Natural killer cell treated with Interleukin-12 subunit alpha and Interleukin-12 subunit beta and Interleukin-15 and Interleukin-18, amount 100 ng/mL, for 72 hours (primary cell): ENCODE measurements around the gene NECAB2. TPM values are rescaled to one million over a fixed set of nuclear protein-coding genes. Genes with fewer than 3 reads are reported as not detected.

Experiments
- ATAC-seq, 2 donors: fragments of 150-1000 bp; cut with Tn5 transposase in 1 of 2; sonication (Bioruptor Pico), chemical (Tn5 transposase) in 1 of 2; 2 replicates each; pipeline ENCODE4 v1.10.0; 2021
- DNase-seq: peaks from one replicate; pipeline ENCODE4 v3.0.0; 2022; ENCODE audit warnings: low spot score
- H3K27ac Mint-ChIP-seq, 2 donors: 1 replicate in 1 of 2; 2 replicates in 1 of 2; pipeline ENCODE4 v1.8.0; 2022; ENCODE audit warnings: mixed read lengths in 2 of 2, mild to moderate bottlenecking in 1 of 2, moderate library complexity in 1 of 2
- H3K27me3 Mint-ChIP-seq, 2 donors: 1 replicate in 1 of 2; 2 replicates in 1 of 2; pipeline ENCODE4 v1.8.0; 2022; ENCODE audit warnings: mixed read lengths in 2 of 2
- H3K36me3 Mint-ChIP-seq: one replicate; pipeline ENCODE4 v1.8.0; 2022; ENCODE audit warnings: mixed read lengths
- H3K4me1 Mint-ChIP-seq, 2 donors: 1 replicate in 1 of 2; 2 replicates in 1 of 2; pipeline ENCODE4 v1.8.0; 2022; ENCODE audit warnings: low read depth in 2 of 2, mixed read lengths in 2 of 2, mild to moderate bottlenecking in 1 of 2
- H3K4me3 Mint-ChIP-seq: one replicate; pipeline ENCODE4 v1.8.0; 2022; ENCODE audit warnings: mixed read lengths
- H3K9me3 Mint-ChIP-seq: 2 replicates; pipeline ENCODE4 v1.8.0; 2022; ENCODE audit warnings: mixed read lengths
- total RNA-seq, 2 donors: library from RNA; stranded (reverse); gene quantifications; one replicate each; pipeline ENCODE4 v1.2.3, GENCODE V29; 2022

Gene NECAB2
- total RNA-seq, 2 donors from 2014 or later = not detected

DNA sequence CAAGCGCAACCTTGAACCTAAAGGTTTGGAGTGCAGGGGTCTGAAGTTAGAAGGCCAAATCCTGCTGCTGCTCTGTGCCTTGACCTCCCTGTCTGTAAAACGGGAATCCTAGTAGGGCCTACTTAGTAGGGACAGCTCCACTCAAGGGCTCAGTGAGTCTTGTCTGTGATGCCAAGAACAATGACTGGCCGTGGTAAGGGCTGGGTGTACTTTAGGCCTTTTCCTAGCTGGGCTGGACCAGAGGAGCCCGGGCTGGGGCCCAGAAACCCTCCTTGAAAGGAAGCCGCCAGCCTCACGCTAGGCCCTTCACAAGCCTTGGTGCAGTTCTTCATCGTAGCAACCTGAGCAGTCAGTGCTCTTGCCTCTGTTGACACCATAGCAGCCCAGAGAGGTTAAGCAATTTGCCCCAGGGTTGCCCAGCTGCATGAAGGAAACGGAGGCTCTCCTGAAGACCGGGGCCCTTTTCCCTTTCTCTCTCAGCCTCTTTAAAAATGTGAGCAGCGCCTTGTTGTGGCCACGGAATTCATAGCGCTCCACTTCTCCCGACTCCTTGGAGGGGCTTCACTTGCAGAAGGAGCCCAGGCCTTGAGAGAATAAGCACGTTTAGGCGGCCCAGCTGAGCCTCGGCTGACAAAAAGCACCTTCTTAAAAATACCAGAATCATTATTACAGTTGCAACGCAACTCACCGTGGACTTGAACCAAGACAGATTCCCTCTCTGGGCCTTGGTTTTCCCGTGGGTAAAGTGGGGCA, 4.4 kb downstream of the NECAB2 start:
- no peak overlapping the region for H3K4me3 Mint-ChIP-seq
- ATAC-seq (no peak), DNase-seq (peak; percentile 58)
- no peak overlapping the region for H3K27ac Mint-ChIP-seq
- H3K27me3 Mint-ChIP-seq = peaks cover 12 to 19% of the 10 kb centered on the region in 2 donors
- H3K9me3 Mint-ChIP-seq = no peaks in the 10 kb centered on the region
- no peaks in the 10 kb centered on the region for H3K36me3 Mint-ChIP-seq
- peaks cover 4 to 5% of the 10 kb centered on the region in 2 donors for H3K4me1 Mint-ChIP-seq

DNA sequence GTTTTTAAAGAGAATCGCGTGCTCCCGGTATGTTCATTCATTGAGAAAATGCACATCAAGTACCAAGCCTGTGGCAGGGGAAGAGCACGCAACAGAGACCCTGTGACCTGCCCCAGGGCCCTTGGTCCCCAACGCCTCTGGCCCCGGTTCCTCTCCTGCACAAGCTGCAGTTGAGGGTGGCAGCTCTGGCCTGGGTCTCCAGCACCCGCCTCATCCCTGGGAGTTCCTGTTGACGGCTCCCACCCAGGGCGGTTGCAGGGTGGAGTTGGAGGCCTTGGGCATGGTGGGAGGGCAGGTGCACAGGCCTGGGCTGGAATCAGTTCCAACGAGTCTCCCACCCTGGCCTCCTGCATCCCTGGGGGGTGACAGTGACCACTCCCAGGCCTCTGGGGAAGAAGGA, 5.0 kb downstream of the NECAB2 start:
- H3K4me3 Mint-ChIP-seq = no peak overlapping the region
- peaks cover 10 to 12% of the 10 kb centered on the region in 2 donors for H3K27me3 Mint-ChIP-seq
- no peaks in the 10 kb centered on the region for H3K9me3 Mint-ChIP-seq
- ATAC-seq (no peak), DNase-seq (peak; percentile 28)
- no peak overlapping the region for H3K27ac Mint-ChIP-seq
- H3K36me3 Mint-ChIP-seq = no peaks in the 10 kb centered on the region
- no peaks in the 10 kb centered on the region for H3K4me1 Mint-ChIP-seq

DNA sequence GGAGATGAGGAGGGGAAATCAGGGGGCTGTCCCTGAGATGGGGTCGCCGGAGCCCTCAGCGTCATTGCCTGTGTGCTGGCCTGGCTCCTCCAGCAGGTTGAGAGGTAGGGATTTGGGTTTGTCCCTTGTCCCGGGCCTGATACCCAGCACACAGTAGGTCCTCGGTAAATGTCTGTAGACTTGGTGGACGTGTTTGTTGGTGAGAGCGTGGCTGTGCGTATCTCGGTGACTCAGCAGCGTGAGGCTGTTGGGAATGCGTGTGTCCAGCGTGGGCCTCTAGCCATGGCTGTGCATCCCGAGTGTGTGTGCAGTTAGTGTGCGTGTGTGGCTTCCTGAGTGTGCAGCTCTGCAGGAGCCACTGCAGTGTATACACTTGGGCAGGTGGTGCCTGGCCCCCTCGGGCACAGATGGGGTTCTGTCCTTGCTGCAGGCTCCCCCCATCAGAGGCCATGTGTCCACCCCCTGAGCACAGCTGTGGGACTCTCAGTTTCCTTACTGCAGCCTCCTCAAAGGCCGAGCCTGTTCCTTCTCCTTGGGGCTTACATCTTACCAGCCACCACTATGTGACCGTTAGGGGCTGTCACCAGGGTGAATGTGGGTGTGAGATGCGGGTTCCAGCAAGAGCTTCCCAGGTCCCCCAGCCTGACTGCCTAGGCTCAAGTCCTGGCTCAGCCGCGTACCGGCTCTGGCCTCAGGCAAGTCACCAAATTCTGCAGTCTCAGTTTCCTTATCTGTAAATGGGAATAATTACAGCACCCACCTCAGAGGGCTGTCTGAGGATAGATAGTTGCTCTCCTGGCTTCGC, 5.7 kb downstream of the NECAB2 start:
- H3K27ac Mint-ChIP-seq = no peak overlapping the region
- no peak overlapping the region for H3K4me3 Mint-ChIP-seq
- no peaks in the 10 kb centered on the region for H3K4me1 Mint-ChIP-seq
- ATAC-seq = peak in 1 of 2 donors; percentile 14
- peaks cover 11% of the 10 kb centered on the region in 2 donors for H3K27me3 Mint-ChIP-seq
- DNase-seq = peak; percentile 59
- H3K9me3 Mint-ChIP-seq = no peaks in the 10 kb centered on the region
- H3K36me3 Mint-ChIP-seq = no peaks in the 10 kb centered on the region

- H3K27ac Mint-ChIP-seq = no peak overlapping the region
- no peaks in the 10 kb centered on the region for H3K36me3 Mint-ChIP-seq
- H3K27me3 Mint-ChIP-seq = peaks cover 6 to 7% of the 10 kb centered on the region in 2 donors
- no peaks in the 10 kb centered on the region for H3K4me1 Mint-ChIP-seq
- H3K9me3 Mint-ChIP-seq = no peaks in the 10 kb centered on the region
- peak; percentile 16 for DNase-seq
- no peak for ATAC-seq
- no peak overlapping the region for H3K4me3 Mint-ChIP-seq
These were observed 6.4 kb downstream of the NECAB2 start for GRCh38 chr16:83974475-83974874.

- no peak for ATAC-seq
- Mint-ChIP-seq H3K9me3 (no peaks in the 10 kb centered on the region), H3K27me3 (peaks cover 0 to 2% of the 10 kb centered on the region in 2 donors), H3K4me1 (no peaks in the 10 kb centered on the region), H3K4me3 (no peak overlapping the region), H3K36me3 (no peaks in the 10 kb centered on the region), H3K27ac (no peak overlapping the region)
- DNase-seq = no peak
These were observed 7.7 kb downstream of the NECAB2 start for GRCh38 chr16:83975590-83976260.

GRCh38 chr16:83977056-83977815, 9.2 kb downstream of the NECAB2 start:
- Mint-ChIP-seq H3K9me3 (no peaks in the 10 kb centered on the region), H3K4me1 (no peaks in the 10 kb centered on the region), H3K36me3 (no peaks in the 10 kb centered on the region), H3K27me3 (peaks cover 0 to 2% of the 10 kb centered on the region in 2 donors), H3K27ac (no peak overlapping the region), H3K4me3 (no peak overlapping the region)
- no peak for DNase-seq
- no peak for ATAC-seq

- DNase-seq = no peak
- Mint-ChIP-seq H3K27ac (no peak overlapping the region), H3K4me1 (no peaks in the 10 kb centered on the region), H3K9me3 (no peaks in the 10 kb centered on the region), H3K4me3 (no peak overlapping the region), H3K27me3 (peaks cover 0 to 2% of the 10 kb centered on the region in 2 donors), H3K36me3 (no peaks in the 10 kb centered on the region)
- no peak for ATAC-seq
These were observed 10.4 kb downstream of the NECAB2 start for GRCh38 chr16:83978401-83978904.

GRCh38 chr16:83979441-83979840, 11.4 kb downstream of the NECAB2 start:
- no peak for DNase-seq
- H3K9me3 Mint-ChIP-seq = no peaks in the 10 kb centered on the region
- H3K27me3 Mint-ChIP-seq = peaks cover 0 to 2% of the 10 kb centered on the region in 2 donors
- ATAC-seq = no peak
- no peaks in the 10 kb centered on the region for H3K36me3 Mint-ChIP-seq
- no peaks in the 10 kb centered on the region for H3K4me1 Mint-ChIP-seq
- H3K4me3 Mint-ChIP-seq = no peak overlapping the region
- no peak overlapping the region for H3K27ac Mint-ChIP-seq

GRCh38 chr16:83980794-83981193, 12.8 kb downstream of the NECAB2 start:
- H3K4me1 Mint-ChIP-seq = no peaks in the 10 kb centered on the region
- H3K4me3 Mint-ChIP-seq = no peak overlapping the region
- no peak for DNase-seq

GRCh38 chr16:83981799-83982198, 13.8 kb downstream of the NECAB2 start:
- Mint-ChIP-seq H3K9me3 (no peaks in the 10 kb centered on the region), H3K36me3 (no peaks in the 10 kb centered on the region), H3K27ac (no peak overlapping the region), H3K4me3 (no peak overlapping the region), H3K4me1 (no peaks in the 10 kb centered on the region), H3K27me3 (peaks cover 0 to 5% of the 10 kb centered on the region in 2 donors)
- DNase-seq = no peak
- ATAC-seq = no peak

More at GRCh38 chr16:83980794-83981193, 12.8 kb downstream of the NECAB2 start:
- peak in 1 of 2 donors; percentile 29 for ATAC-seq
- Mint-ChIP-seq H3K27ac (no peak overlapping the region), H3K36me3 (no peaks in the 10 kb centered on the region), H3K27me3 (peaks cover 0 to 2% of the 10 kb centered on the region in 2 donors), H3K9me3 (no peaks in the 10 kb centered on the region)

- Mint-ChIP-seq H3K4me1 (no peaks in the 10 kb centered on the region), H3K4me3 (no peak overlapping the region), H3K9me3 (no peaks in the 10 kb centered on the region), H3K27ac (no peak overlapping the region), H3K36me3 (no peaks in the 10 kb centered on the region), H3K27me3 (peaks cover 2 to 5% of the 10 kb centered on the region in 2 donors)
- no peak for DNase-seq
- ATAC-seq = no peak
These were observed 15.4 kb downstream of the NECAB2 start for GRCh38 chr16:83983491-83983890.

DNA sequence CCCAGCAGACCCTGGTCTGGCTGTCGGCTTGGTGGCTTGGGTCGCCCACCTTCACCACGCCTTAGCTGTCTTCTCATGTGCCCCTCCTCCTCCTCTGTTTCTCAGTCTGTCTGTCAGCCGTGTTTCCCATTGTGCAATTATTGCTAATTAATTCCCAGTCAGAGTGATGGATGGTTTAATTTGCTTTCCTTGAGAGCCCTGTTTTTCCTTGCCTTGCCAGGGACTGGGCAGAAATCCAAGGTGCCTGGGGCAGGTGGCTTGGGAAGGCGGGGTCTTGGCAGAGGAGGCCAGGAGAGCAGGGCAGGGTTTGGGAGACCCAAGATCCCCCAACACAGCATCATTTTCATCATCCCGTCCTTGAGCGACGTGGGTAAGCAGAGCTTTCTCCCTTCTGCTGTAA, 21.3 kb downstream of the NECAB2 start:
- Mint-ChIP-seq H3K9me3 (no peaks in the 10 kb centered on the region), H3K36me3 (no peaks in the 10 kb centered on the region), H3K4me1 (no peaks in the 10 kb centered on the region), H3K27me3 (peaks cover 17 to 24% of the 10 kb centered on the region in 2 donors), H3K27ac (no peak overlapping the region), H3K4me3 (no peak overlapping the region)
- DNase-seq = no peak
- ATAC-seq = no peak

DNA sequence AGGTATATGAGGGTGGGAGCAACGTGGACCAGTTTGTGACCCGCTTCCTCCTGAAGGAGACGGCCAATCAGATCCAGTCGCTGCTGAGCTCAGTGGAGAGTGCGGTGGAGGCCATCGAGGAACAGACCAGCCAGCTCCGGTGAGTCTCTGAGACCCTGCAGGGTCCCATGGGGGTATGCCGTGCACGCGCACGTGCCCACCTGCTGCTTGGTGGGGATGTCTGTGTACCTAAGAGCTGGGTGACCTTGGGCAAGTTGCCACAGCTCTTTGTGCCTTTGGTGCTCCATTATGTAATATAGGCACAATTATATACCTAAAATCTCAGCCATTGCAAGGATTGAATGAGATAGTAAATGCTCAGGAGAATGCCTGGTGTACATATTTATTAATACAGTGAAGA, 22.4 kb downstream of the NECAB2 start:
- Mint-ChIP-seq H3K9me3 (no peaks in the 10 kb centered on the region), H3K4me3 (no peak overlapping the region), H3K27me3 (peaks cover 17 to 24% of the 10 kb centered on the region in 2 donors), H3K27ac (no peak overlapping the region), H3K36me3 (no peaks in the 10 kb centered on the region), H3K4me1 (peaks cover 0 to 2% of the 10 kb centered on the region in 2 donors)
- DNase-seq (no peak), ATAC-seq (no peak)
